ENCODE data around the gene GIMAP4. TPM values are rescaled to one million over a fixed set of nuclear protein-coding genes. Genes with fewer than 3 reads are reported as not detected.

Gene GIMAP4
- total RNA-seq, 2 experiments from 2014 or later = 20.7 to 23.6 TPM

GRCh38 chr7:150524018-150524417 lies 43.2 kb upstream of the GIMAP4 start:
- peak overlapping the region; percentile 93 for H3K27ac Mint-ChIP-seq
- CTCF ChIA-PET = no interaction called here
- Histone ChIP-seq H3K4me1 (ENCODE audit: insufficient read depth, low read length) (peaks cover 12% of the 10 kb centered on the region), H3K27ac (ENCODE audit: low read depth in 1 of 2, low read length in 2 of 2) (peak overlapping the region in 1 of 2 donors; percentile 25), H3K27me3 (ENCODE audit: control insufficient read depth in 1 of 2, insufficient read depth in 2 of 2, low read length in 2 of 2) (no peaks in the 10 kb centered on the region), H3K9me3 (ENCODE audit: control insufficient read depth in 1 of 2, insufficient read depth in 1 of 2, low read length in 2 of 2) (peaks cover 12 to 45% of the 10 kb centered on the region in 2 experiments), H3K36me3 (ENCODE audit: insufficient read depth, low read length) (peaks cover 25% of the 10 kb centered on the region), H3K4me3 (ENCODE audit: low read length) (no peak overlapping the region)
- H3K4me1 Mint-ChIP-seq (ENCODE audit: low read depth) = peaks cover 59% of the 10 kb centered on the region
- H3K27me3 Mint-ChIP-seq = no peaks in the 10 kb centered on the region
- H3K9me3 Mint-ChIP-seq = peaks cover 27% of the 10 kb centered on the region
- no peak overlapping the region for H3K4me3 Mint-ChIP-seq
- intact Hi-C loops (cut with DNase I, micrococcal nuclease) = no loop called here
- H3K36me3 Mint-ChIP-seq (ENCODE audit: low read depth) = peaks cover 98% of the 10 kb centered on the region
- TF ChIP-seq, protein P1, sequence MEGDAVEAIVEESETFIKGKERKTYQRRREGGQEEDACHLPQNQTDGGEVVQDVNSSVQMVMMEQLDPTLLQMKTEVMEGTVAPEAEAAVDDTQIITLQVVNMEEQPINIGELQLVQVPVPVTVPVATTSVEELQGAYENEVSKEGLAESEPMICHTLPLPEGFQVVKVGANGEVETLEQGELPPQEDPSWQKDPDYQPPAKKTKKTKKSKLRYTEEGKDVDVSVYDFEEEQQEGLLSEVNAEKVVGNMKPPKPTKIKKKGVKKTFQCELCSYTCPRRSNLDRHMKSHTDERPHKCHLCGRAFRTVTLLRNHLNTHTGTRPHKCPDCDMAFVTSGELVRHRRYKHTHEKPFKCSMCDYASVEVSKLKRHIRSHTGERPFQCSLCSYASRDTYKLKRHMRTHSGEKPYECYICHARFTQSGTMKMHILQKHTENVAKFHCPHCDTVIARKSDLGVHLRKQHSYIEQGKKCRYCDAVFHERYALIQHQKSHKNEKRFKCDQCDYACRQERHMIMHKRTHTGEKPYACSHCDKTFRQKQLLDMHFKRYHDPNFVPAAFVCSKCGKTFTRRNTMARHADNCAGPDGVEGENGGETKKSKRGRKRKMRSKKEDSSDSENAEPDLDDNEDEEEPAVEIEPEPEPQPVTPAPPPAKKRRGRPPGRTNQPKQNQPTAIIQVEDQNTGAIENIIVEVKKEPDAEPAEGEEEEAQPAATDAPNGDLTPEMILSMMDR (IDR thresholded peaks at IDR 0.05) = no peak
- DNase-seq (peak in 3 of 14 experiments; percentile 17 to 32 (median 26)), ATAC-seq (ENCODE audit: poor library complexity) (no peak)
- POLR2A ChIA-PET = interaction anchor here (0.9 to 2.4 kb wide), 5 partner anchors 9 to 231 kb away, joined by 4 to 9 read pairs (median 6); partner anchors contain the start of genes GIMAP7 and GIMAP8

DNA sequence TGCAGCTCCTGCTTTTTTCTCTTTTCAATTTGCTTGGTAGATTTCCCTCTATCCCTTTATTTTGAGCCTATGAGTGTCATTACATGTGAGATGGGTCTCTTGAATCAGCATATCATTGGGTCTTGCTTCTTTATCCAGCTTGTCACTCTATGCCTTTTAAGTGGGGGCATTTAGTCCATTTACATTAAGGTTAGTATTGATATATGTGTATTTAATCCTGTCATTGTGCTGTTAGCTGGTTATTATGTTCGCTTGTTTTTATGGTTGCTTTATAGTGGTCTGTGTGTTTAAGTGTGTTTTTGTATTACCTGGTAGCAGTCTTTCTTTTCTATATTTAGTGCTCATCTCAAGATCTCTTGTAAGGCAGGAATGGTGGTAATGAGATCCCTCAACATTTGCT lies 35.5 kb upstream of the GIMAP4 start:
- H3K4me3 ChIP-seq (ENCODE audit: low read length) = no peak overlapping the region
- Mint-ChIP-seq H3K4me3 (peak overlapping the region; percentile 13), H3K9me3 (peaks cover 39% of the 10 kb centered on the region), H3K4me1 (ENCODE audit: low read depth) (peaks cover 20% of the 10 kb centered on the region), H3K27ac (no peak overlapping the region), H3K27me3 (no peaks in the 10 kb centered on the region), H3K36me3 (ENCODE audit: low read depth) (peaks cover 75% of the 10 kb centered on the region)
- intact Hi-C loops (cut with DNase I, micrococcal nuclease) = loop anchor here in 1 of 2 experiments (5.0 kb wide), 1 partner anchor 166 kb away; no protein-coding TSS in a partner anchor
- no peaks in the 10 kb centered on the region for H3K36me3 ChIP-seq (ENCODE audit: insufficient read depth, low read length)
- H3K27ac ChIP-seq (ENCODE audit: low read depth in 1 of 2, low read length in 2 of 2) = no peak overlapping the region
- H3K9me3 ChIP-seq (ENCODE audit: control insufficient read depth in 1 of 2, insufficient read depth in 1 of 2, low read length in 2 of 2) = peaks cover 24 to 48% of the 10 kb centered on the region in 2 experiments
- H3K27me3 ChIP-seq (ENCODE audit: control insufficient read depth in 1 of 2, insufficient read depth in 2 of 2, low read length in 2 of 2) = no peaks in the 10 kb centered on the region
- ChIA-PET CTCF (no interaction called here), POLR2A (interaction anchor here (0.9 kb wide), 1 partner anchor 21 kb away, joined by 4 read pairs; no protein-coding TSS in a partner anchor)
- DNase-seq (no peak), ATAC-seq (ENCODE audit: poor library complexity) (no peak)
- peaks cover 13% of the 10 kb centered on the region for H3K4me1 ChIP-seq (ENCODE audit: insufficient read depth, low read length)
- TF ChIP-seq, protein P1 (IDR thresholded peaks at IDR 0.05) = no peak

DNA sequence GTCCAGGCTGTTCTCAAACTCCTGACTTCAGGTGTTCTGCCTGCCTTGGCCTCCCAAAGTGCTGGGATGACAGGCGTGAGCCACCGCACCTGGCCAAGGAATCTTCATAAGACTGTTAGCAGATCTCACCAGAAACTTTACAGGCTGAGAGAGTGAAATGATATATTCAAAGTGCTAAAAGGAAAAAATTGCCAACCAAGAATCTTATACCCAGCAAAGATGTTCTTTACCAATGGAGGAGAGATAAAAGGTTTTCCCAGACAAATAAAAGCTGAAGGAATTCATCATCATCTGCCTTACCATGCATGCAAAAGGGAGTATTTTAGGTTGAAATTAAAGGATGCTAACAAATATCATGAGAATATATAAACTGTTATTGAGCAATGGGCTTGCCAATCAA lies 28.9 kb upstream of the GIMAP4 start:
- H3K9me3 Mint-ChIP-seq = peaks cover 13% of the 10 kb centered on the region
- H3K36me3 Mint-ChIP-seq (ENCODE audit: low read depth) = peaks cover 67% of the 10 kb centered on the region
- intact Hi-C loops (cut with DNase I, micrococcal nuclease) = no loop called here
- Histone ChIP-seq H3K4me1 (ENCODE audit: insufficient read depth, low read length) (peaks cover 12% of the 10 kb centered on the region), H3K27me3 (ENCODE audit: control insufficient read depth in 1 of 2, insufficient read depth in 2 of 2, low read length in 2 of 2) (no peaks in the 10 kb centered on the region), H3K9me3 (ENCODE audit: control insufficient read depth in 1 of 2, insufficient read depth in 1 of 2, low read length in 2 of 2) (peaks cover 44 to 50% of the 10 kb centered on the region in 2 experiments), H3K4me3 (ENCODE audit: low read length) (no peak overlapping the region), H3K36me3 (ENCODE audit: insufficient read depth, low read length) (no peaks in the 10 kb centered on the region), H3K27ac (ENCODE audit: low read depth in 1 of 2, low read length in 2 of 2) (no peak overlapping the region)
- no peaks in the 10 kb centered on the region for H3K27me3 Mint-ChIP-seq
- no peak overlapping the region for H3K27ac Mint-ChIP-seq
- no peak overlapping the region for H3K4me3 Mint-ChIP-seq
- POLR2A ChIA-PET = no interaction called here
- DNase-seq (no peak), ATAC-seq (ENCODE audit: poor library complexity) (no peak)
- TF ChIP-seq, protein P1 (IDR thresholded peaks at IDR 0.05) = no peak
- CTCF ChIA-PET = no interaction called here
- peaks cover 9% of the 10 kb centered on the region for H3K4me1 Mint-ChIP-seq (ENCODE audit: low read depth)

All from CD4-positive, alpha-beta T cell (primary cell).